GM19324 (cell line): ENCODE measurements around the gene MPP4.

ENCODE experiments used
- ATAC-seq: cut with Tn5 transposase; IDR thresholded peaks from one replicate; pipeline ENCODE4 v1.9.1; 2021; ENCODE audit warnings: mild to moderate bottlenecking, moderate library complexity; ENCODE audit not compliant: unreplicated experiment, low FRiP score

The MPP4 gene, protein sequence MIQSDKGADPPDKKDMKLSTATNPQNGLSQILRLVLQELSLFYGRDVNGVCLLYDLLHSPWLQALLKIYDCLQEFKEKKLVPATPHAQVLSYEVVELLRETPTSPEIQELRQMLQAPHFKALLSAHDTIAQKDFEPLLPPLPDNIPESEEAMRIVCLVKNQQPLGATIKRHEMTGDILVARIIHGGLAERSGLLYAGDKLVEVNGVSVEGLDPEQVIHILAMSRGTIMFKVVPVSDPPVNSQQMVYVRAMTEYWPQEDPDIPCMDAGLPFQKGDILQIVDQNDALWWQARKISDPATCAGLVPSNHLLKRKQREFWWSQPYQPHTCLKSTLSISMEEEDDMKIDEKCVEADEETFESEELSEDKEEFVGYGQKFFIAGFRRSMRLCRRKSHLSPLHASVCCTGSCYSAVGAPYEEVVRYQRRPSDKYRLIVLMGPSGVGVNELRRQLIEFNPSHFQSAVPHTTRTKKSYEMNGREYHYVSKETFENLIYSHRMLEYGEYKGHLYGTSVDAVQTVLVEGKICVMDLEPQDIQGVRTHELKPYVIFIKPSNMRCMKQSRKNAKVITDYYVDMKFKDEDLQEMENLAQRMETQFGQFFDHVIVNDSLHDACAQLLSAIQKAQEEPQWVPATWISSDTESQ

DNA sequence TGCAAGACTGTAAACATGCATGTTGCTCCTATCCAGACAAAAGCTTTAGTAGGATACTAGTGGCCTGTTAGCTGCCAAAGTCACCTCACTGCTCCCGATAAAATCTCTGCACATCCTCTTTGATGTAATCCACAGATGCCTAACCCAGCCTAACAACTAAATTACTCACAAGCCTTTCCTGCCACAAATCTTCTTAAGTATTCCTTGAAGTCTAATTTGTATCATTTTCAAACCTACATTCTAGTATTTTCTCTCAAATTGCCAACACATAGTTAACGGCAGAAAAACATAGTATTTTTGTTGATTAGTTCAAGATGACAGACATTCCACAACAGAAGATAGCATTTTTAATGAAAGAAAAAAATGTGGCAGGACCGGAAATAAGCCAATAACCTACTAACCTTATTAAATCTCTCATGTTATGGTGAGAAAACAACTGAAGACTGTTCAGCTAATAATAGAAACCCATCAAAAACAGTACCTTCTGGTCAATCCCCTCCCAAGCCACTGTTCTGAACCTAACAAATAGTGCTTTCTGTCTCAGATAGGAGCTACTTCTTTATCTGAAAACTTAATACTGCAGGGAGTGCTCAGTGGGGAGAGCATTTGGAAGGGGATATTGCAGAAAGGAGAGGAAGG, at the start of gene MPP4:
Gene MPP4, minus strand, starts transcription at position 57 of the 639 bp plus-strand sequence. CDS start 4,690 bp downstream, outside the sequence.
- no peak for ATAC-seq

DNA sequence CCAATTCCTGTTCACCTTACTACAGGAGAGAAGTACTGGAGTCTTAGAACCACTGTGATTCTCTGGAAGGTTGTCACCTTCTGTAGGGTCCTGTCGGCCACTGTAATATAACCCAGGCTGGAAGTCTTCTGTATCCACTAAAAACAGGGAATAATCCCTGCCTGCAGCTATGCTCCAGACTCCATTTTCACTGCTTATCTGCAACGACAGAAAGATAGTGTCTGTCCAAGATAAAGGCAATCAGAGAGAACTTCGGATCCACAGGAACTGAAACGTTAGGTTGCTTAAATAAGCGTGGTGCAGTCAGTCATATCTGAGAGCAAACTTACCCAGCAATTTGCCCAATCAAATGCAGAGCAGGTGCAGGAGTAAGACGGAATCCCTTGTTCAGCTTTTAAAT, 48.1 kb upstream of the MPP4 start:
- ATAC-seq: no peak

DNA sequence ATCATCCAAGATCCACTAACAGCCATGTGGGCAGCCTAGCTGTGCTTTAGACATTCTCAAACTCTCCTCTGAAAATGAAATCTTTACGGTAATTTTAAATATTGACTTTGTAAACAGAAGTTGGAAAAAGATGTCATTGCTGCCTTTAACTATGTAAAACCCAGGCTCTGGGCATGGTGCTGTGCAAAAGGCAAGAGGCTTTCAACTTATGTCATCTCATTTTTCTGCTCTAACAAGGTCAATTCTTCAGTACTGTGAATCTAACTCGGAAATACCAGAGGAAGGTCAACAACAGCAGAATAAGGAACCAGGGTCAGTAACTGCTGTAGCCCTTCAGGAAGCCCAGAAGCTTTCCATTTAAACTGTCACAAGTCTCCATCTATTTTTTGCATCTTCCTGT, 37.0 kb upstream of the MPP4 start:
- no peak for ATAC-seq

DNA sequence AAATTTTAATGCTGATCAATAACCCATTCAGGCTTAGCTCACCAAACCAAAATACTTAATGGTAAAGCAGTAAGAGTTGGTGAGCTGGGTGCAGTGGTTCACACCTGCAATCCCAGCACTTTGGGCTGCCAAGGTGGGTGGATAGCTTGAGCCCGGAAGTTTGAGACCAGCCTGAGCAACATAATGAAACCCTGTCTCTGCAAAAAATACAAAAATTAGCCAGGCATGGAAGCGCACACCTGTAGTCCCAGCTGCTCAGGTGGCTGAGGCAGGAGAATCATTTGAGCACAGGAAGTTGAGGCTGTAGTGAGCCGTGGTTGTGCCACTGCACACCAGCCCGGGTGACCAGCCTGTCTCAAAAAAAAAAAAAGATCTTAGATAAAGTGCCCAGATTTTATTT, 35.7 kb upstream of the MPP4 start:
- no peak for ATAC-seq

DNA sequence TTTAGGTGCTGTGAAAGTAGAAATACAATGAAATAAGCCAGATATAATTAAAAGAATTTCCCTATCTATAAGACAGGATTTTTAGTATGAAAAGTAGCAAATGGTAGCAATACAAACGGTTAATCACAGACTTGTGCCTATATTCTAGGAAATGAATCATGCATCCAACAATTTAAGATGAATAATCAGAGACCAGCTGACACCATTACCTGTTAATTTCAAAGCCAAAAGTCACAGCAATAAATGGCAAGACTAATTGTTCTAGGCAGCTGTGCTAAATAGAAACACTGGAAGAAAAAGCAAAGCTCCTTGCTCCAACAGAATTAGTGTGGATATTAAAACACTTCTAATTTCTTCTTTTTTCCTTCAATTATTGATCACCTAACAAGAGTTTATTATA, 35.1 kb upstream of the MPP4 start:
- ATAC-seq: no peak

DNA sequence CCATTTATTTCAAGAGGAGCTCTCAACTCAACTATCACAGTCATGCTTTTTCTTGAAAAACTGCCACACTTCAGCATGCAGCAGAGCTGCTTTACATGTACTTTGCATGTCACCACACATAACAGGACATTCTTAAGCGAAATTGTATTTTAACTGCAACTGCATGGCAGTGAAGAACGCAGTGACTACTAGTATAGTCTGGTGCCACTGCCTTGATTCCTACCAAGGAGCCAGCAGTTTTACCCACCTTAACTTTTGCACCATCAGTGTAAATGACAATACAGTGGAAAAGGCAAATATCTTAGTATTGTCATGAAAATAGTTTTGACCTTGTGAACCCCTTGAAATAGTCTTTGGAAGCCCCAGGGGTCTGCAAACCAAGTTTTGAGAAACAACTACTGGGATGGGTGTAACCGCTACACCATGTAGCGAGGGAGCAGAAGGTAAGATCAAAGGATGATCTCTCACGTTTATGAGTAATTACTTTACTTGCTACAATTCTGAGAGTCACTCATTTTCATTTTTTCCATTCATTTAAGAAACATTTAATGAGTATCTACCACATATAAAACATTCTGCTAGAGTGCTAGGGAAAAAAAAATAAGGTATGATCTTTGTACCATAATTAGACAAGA, 32.3 kb upstream of the MPP4 start:
- ATAC-seq: no peak

DNA sequence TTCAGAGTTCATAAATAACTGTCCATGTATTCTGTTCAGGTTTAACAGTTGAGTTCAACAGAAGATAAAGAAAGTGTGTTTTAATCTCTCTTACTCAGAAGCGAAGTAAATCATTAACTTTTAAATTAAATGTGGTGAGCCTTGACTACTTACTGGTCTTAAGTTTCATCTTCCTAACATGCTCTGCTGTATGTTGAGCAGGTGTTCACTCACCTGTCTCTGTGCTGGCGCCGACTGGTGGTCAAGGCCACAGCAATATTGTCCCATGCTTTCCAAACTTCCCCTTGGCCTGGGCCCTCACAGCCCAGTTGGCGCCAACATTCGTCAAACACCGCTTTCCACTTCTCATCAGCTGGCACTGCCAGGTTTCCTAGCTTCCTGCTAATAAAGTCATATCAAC, 17.0 kb upstream of the MPP4 start:
- ATAC-seq: no peak

DNA sequence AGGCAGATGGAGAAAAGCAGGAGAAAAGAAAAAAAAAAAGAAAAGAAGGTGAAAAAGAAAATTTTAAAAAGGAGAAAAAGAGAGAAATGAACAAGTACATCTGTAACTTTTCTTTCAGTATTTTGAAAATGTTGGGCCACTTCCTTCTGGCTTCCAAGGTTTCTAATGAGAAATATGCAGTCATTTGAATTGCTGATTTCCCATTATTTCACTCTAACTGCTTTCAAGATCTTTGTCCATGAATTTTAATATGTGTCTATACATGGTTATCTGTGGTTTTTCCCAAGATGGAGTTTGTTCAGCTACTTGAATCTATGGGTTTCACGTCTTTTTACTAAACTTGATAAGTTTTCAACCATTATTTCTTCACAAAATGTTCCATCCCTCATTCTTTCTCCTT, 14.3 kb upstream of the MPP4 start:
- ATAC-seq: no peak

DNA sequence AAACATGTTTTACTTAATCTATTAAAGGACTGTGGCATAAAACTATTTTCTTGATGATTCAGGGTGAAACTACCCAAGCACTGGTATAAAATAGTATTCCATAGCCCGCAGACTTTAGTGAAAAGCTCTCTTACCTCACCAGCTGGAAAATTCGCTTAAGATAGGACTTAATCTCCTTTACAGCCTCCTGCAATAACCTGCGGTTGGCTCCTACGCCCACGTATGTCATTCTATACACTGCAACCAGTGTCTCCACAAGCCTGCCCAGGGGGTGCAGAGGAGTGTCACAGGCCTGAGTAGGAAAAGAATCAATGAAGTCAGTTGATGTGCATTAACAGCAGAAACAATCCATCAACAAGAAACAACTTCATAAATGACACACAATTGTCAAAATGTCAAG, 11.3 kb upstream of the MPP4 start:
- no peak for ATAC-seq

DNA sequence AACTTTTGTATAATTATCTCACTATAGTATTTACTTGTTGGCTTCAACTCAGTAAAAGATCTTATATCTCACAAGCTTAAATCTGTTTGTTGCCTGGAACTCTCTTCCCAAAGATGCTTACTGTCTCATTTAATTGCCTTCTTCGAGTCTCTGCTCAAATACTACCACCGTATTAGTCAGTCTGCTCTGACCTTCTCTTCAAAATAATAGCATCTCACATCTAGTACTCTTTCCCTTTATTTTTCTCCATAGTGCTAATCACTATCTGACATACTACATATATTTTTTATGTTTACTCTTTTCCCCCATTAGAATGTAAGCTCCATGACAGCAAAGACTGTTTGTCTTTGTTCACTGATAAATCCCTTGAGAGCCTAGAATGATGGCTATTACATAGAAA, 10.6 kb upstream of the MPP4 start:
- no peak for ATAC-seq

DNA sequence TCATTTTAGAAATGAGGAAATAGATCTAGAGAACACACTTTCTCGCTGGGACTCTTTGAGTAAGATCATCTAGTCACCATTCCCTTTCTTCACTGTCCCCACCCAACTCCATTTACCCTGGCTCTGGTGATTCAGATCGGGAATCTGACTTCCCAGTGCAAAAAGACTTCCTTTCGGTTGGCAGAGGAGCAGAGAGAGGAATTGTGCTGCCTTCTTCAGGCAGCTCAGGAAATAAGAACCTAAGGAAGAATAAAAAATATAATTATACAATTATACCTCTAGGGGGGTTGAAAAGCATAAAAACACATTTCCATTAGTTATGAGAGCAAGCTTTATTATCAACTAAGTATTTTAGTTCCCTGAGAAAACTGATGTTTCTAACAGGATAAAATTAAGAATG, 9.3 kb upstream of the MPP4 start:
- no peak for ATAC-seq

DNA sequence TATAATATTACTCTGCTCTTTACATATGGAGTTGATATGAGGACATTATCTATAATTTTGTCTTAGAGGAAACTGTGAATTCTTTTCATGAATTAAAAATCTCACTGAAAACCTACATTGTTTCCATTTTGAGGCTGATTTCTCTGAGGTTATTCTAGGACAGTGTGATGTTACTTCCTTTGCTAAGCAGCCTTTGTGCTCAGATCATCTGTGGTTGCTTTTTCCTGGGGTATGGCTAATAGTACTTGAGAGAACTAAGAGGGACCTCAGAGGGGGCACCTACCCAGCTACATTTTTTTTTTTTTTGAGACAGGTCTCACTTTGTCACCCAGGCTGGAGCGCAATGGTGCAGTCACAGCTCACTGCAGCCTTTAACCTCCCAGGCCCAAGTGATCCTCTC, 8.7 kb upstream of the MPP4 start:
- ATAC-seq: no peak

DNA sequence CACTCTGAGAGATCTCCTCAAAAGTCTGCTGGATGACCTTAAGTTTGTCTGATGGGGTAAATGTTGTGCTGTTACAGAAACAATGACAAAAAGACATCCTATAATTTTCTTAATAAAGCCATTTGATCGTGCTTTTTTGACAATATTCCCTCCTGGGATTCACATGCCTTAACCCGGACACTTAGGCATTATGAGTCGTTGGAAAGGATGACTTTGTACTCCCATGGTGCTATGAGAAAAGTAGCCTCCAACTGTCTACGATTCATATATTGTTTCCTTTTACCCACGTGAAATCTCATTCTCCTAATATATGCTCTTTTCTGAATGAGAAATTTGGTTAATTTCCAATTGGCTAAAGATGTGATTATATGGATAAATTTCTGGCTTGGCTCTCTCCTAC, 6.1 kb upstream of the MPP4 start:
- ATAC-seq: no peak

DNA sequence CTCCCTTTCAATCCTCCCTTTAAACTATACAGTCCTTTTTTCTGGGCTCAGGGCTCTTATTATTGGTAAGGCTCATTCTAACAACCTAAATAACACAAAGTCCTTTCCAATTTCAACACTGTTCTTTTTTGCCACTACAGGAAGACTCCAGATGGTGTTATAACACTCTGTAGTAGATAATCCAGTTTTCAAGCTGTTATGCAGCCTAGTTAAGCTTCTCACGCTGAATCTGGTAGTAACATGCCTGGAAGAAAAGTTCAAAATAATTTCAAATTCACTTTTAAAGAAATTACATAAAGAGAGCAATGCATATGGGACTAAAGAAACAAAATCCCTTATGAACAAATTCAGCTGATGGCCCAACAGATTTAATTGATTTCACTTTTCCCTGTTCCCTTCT, 3.2 kb upstream of the MPP4 start:
- no peak for ATAC-seq

DNA sequence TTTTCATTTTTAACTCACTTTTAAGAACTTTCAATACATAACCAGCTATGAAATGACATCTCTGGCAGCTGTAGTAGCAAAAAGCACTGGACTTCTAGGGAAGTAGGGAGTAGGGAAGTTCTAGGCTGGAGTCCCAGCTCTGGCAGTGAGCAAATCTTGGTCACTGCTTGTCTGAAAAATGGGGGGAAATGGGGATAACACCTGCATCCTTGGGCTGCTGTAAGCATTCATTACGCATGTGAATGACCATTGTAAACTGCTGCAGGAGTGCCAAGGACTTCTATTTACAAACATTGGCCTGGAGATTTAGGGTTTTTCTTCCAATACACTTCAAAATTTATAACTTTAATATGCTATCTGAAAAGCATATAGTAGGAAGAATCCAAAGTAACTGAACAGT, 972 bp upstream of the MPP4 start:
- ATAC-seq: no peak

DNA sequence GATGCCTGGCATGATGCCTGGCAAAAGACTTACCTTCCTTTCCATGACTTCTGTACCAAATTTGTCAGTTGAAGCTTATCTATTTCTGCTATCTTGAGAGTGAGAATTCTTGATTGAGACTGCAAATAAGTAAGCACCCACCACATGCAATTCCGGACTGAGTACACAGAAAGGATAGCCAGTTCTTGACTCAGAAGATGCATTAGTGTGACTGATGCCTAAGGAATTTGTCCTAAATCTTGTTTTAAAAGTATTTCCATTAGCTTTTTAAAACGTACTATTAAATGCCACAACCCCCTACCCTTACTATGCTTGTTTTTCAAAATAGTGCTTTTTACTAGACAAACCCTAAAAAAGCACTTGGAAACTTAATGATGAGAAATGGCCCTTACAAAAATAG, 545 bp downstream of the MPP4 start:
- ATAC-seq: no peak

DNA sequence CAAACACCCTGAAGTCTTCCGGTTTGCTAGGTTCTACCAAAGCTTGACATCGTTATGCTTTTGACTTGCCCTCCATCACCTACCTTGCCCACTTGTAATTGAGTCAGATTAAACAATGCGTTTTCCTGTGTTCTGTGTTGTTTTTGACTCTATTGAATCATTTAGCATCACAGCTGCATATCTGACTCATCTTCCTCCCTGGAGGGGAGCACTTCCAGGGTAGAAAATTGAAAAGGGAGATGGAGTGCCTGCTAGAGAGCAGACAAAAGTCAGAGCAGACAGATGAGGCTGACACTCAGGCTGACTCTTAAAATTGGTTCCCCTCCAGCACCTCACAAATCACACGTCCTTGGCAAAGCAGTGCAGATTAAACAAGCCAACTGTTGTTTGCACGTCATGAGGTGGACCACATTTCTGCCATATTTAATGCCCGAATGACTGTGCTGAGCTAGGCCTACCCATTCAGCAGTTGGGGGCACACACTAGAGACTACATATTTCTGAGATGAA, 2.2 kb downstream of the MPP4 start:
- ATAC-seq: no peak

DNA sequence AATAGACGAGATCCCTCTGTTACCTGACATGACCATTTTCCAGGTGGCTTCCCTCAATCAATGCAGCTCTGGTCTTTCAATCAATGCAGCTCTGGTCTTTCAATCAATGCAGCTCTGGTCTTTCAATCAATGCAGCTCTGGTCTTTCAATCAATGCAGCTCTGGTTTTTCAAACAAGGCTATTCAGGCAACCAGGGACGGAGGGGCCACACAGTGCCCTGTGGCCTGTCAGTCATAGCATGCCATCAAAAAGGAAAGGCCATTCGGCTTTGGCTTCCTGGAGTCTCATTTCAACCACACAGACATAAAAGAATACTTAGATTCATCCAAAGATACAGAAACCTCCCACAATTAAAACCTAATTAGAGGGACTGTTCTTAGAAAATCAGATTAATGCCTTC, 13.3 kb downstream of the MPP4 start:
- no peak for ATAC-seq

DNA sequence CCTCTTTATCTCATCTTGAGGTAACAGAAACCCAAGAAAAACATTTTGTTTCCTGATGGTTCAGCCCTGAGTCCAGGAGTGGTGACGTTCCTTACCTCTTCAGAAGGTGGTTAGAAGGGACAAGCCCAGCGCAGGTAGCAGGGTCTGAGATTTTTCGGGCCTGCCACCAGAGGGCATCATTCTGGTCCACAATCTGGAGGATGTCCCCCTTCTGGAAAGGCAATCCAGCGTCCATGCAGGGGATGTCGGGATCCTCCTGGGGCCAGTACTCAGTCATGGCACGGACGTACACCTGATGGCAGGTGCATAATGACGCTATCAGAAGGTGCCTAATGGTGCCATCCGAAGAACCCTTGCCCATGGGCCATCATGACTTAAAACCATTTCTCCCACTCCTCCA, 17.7 kb downstream of the MPP4 start:
- no peak for ATAC-seq

DNA sequence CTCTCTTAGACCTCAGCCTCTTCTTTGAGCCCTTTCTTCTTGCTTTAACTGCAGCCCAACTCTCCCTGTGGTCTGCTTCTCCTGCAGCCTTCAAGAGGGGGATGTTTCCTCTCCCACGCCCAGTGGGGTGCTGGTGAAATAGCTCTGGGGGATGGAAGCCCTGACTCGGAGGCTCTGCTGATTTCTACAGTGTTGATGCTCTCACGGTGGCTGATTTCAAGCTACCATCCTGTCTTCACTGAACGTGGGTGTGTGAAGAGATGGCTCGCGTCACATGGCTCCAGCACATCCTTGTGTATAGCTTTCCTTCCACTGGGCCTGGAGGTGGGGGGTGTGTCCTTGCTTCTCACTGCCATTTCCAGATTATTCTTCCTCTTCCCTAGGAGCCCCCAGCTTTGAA, 20.0 kb downstream of the MPP4 start:
- no peak for ATAC-seq

DNA sequence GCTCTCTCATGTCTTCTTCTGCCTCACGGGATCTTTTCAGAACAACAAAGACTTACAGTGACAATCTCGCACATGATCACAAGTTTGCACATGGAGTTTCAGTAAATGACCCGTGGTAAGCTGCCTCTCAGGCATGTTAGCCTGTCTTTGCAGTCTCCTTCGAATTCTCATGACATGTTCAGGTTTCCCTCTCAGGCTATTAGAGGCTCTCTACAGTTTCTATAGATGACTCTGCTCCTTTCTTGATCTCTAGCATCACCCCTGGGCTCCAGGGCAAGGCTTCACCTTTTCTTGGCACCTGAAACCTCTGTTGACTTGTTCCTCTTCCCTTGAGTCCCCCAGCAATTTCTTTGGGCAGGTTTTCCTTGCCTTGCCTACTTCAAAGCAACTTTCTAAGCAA, 23.0 kb downstream of the MPP4 start:
- ATAC-seq: no peak
